NCI-H2227 (cell line): ENCODE data around the gene TMEM156.

Source experiments
- DNase-seq: peaks from one replicate; lab custom pipeline; 2025; ENCODE audit not compliant: unreplicated experiment; lab: John Stamatoyannopoulos, UW

The TMEM156 gene

DNA sequence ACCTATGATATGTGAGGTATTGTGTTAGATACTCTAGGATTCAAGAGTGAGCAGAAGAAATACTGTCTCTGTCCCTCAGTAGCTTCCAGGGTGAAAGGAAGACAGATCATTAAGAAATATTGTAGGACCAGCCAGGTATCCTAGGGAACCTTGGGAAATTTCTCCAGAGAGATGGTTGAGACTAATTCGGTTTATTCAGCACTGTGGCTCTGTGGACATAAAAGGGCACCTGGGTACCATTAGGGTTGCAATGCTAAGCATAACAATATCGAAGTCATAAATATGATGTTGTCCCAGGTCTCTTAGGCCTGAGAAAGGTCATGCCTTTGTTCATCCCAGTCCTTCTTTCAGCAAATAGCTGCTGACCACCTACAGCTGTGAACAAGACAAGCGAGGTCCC, 103.6 kb downstream of the TMEM156 start:
- DNase-seq: no peak

DNA sequence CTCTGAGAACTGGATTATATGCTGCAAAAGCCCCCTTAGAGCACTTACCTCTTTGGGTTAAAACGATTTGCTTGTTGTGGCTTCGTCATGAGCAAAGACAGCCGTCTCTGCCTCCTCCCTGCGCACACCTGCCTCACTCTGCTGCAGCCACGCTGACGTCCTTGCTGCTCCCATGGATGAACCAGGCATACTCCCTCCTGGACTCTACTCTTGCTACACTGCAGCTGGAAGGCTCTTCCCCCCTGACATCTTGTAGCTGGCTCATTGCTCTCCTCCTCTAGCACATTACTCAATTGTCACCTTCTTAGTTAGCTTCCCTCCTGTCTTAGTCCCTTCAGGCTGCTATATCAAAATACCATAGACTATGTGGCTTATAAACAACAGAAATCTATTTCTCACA, 105.3 kb downstream of the TMEM156 start:
- DNase-seq: no peak

DNA sequence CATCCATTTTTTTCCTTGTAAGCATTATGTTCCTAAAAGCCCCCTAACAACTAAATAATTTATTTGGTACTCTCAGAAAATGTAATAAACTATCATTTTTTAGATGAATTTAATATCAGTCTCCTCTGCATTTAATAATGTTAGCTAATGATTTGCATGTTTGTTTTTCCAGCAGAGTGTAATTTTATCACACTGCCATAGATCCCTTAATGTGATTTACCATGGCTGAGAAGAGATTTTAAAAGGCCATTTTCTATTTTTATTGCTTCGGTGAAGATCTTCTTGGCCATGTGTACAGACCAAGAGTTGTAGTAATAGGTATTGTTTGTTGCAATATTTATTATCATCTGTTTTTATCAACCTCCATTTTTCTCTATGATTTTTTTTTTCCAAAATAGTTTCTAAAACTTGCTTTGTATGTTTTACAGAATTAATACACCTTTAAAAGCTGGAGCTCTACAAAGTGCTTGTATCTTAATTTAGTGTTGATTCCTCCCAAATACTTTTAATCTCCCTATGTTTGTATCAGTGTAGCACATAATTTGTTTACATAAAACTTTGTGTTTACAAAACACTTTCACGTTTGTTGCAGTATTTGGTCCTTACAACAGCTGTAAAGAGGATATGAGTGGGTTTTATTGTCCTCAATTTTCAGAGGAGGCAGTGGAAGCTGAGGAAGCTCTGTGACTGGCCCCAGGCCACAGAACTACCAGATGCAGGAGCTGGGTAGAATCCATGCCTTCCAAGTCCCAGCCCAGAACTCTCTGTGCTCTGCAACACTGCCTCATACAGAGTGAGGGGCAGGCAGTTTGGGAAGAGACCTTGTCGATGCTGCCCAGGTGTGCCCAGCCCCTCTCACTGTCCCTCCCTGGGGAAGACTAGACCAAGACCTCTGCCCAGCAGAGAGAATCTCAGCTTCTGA, 106.5 kb downstream of the TMEM156 start:
- no peak for DNase-seq

DNA sequence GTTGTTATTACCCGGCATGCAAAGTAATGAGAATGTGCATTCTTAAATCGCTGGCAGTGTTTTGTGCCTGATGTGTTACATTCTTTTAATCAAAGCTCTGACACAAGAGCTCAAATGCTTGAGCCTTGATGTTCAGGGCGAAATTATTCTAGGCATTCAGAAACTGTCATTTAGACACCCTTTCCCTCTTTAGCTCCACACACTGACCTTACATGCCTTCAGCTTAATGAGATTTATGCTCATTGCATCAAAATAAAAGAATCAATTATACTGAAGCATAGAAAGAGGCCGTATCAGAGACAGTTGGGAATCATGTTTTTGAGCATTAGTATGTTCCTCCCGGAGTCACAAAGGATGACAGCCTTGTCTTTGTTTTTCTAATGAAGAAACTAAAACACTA, 107.9 kb downstream of the TMEM156 start:
- DNase-seq: no peak

DNA sequence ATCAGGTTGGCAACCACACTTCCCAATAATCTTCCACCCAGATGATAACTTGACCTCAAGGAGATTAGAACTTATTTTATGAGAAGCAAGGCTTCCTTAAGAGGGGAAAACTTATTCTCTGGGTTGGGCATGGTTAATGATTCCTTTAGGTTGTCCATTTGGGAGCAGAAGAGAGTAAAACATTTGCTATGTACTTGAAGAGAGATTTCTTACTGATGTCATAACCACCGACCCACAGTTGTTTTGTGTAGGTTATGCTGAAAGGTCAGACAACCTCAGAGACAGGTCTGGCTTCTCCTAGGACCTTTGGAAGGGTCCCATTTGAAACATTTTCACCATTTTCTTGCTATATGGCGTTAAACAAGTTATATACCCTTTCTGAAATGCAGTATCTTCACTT, 108.5 kb downstream of the TMEM156 start:
- no peak for DNase-seq

DNA sequence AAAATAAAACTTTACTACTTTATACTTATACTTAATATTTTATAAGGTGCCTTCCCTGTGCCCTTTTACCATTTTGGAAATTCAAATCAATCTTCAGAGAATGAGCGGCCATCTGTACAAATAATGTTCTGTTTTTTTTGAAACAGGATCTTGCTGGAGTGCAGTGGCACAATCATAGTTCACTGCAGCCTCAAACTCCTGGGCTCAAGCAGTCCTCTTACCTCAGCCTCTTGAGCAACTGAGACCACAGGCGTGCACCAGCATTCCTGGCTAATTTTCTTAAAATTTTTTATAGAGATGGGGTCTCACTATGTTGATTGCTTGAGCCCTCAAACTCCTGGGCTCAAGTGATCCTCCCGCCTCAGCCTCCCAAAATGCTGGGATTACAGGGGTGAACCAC, 111.1 kb downstream of the TMEM156 start:
- DNase-seq: no peak

DNA sequence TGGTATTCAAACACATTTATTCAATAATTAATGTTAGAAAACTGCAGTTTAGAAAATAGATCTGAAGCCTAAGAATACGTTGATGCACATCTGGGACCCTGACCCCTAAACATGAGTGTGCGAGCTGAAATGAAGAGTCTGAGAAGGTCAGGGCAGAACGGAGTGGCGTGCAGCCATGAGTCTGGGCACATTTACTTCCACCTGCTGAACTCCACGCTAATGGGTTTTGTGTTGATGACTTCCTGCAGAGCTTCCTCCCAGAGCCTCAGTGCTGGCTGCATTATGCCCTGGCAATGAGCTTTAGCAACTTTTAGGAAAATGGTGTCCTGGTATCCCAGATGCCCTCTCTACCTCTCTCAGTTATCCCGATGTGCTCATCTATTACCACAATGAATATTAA, 111.5 kb downstream of the TMEM156 start:
- no peak for DNase-seq

DNA sequence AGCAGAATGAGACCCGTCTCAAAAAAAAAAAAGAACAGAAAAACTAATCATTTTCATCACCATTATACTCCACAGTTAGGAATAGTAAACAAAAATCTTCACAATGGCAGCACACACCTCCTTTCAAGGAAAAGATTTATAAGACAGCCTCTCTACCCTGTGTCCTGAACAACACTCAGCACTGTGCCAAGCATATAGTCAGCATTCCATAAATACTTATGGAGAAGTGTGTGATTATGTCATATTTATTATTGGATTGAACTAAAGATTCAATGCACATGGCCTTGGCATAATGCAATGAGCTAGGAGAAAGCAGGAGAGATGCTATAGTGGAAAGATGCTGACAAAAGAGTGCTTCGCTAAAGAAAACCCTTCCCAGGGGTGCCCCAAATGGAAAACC, 112.0 kb downstream of the TMEM156 start:
- no peak for DNase-seq

DNA sequence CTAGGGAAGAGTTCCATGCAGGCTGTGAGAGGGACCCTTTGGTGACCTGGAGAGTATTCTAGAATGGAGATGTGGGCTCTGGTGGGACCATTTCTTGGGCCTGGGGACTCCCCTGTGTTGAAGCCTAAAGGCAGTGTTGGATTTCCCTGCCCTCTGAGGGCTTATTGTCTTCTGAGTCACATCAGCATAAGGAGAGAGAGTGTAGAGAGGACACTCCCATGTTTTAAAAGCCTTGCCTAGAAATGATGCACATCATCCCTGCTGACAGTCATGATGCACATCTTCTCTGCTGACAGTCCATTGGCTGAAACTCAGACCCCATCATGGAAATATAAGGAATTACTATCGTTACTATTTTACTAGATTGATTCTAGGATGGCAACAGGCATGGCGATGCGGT, 112.7 kb downstream of the TMEM156 start:
- DNase-seq: no peak

DNA sequence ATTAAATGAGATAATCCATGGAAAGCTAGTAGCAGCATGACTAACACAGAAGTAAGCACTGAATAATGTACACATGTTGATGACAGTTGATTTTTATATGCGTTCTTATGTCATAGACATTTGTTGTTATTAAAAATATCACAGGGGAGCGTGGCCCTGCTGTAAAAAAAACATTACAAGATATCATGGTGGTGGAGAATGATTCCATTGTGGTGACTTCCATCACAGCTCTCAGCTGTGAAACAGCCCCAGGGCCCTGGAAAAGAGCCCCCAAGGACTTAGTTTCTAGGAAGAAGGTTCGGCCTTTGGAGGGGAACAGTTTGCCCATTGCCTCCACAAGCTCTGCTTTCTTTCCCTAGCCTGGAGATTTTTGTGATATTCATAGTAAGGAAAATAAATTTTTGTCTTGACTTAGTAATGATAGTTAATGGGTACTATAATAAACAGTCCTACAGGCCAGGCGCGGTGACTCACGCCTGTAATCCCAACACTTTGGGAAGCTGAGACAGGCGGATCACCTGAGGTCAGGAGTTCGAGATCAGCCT, 114.7 kb downstream of the TMEM156 start:
- DNase-seq: no peak
